T-cell (primary cell): ENCODE data around the gene ERCC4. TPM values are rescaled to one million over a fixed set of nuclear protein-coding genes. Genes with fewer than 3 reads are reported as not detected.

Experiments used
- ATAC-seq, 4 experiments: fragments of 200-7000 bp in 3 of 4; fragments of 150-1000 bp in 1 of 4; cut with Tn5 transposase; replicated peaks in 1 of 4; 1 replicate in 3 of 4; 2 replicates in 1 of 4; pipeline ENCODE4 v1.10.0; 2021; ENCODE audit warnings: moderate library complexity in 3 of 4, mild to moderate bottlenecking in 2 of 4, moderate number of reproducible peaks in 1 of 4
- CTCF ChIA-PET, 2 donors: fragments of 300-600 bp; sonication (Branson Sonifier 250); formaldehyde crosslinking; loops; one replicate each; lab custom pipeline; 2022; ENCODE audit warnings: antibody characterized with exemption in 2 of 2; lab: Charles Lee
- POLR2A ChIA-PET, 2 donors: fragments of 300-600 bp; sonication (Branson Sonifier 250); formaldehyde crosslinking; loops; one replicate each; lab custom pipeline; 2022; ENCODE audit warnings: antibody characterized with exemption in 2 of 2; lab: Charles Lee
- DNase-seq, 35 experiments: peaks; one replicate each; pipeline versions ENCODE4 v3.0.0 to v3.0.0-alpha.2; 2013 to 2023
- H3K27ac ChIP-seq: one replicate; pipeline ENCODE4 v1.5.1; 2013; ENCODE audit warnings: low read length
- H3K27me3 ChIP-seq, 2 experiments: replicated peaks in 1 of 2; 1 replicate in 1 of 2; 2 replicates in 1 of 2; pipeline versions ENCODE4 v1.6.1 to v1.7.0; 2013; ENCODE audit warnings: low read length in 1 of 2, mixed read lengths in 1 of 2; ENCODE audit not compliant: control insufficient read depth in 2 of 2, insufficient read depth in 2 of 2; ENCODE audit errors: extremely low read depth in 1 of 2
- H3K36me3 ChIP-seq, 2 donors: 1 replicate in 1 of 2; 2 replicates in 1 of 2; pipeline versions ENCODE4 v1.6.1 to v1.7.0; 2013; ENCODE audit warnings: low read length in 1 of 2; ENCODE audit not compliant: control insufficient read depth in 2 of 2, insufficient read depth in 1 of 2; ENCODE audit errors: extremely low read depth in 1 of 2
- H3K4me1 ChIP-seq, 2 experiments: 1 replicate in 1 of 2; 2 replicates in 1 of 2; pipeline versions ENCODE4 v1.6.1 to v1.7.0; 2013; ENCODE audit warnings: low read length in 2 of 2, mixed read lengths in 1 of 2; ENCODE audit not compliant: insufficient read depth in 2 of 2, control insufficient read depth in 1 of 2; ENCODE audit errors: extremely low read depth in 1 of 2
- H3K4me3 ChIP-seq, 2 donors: 1 replicate in 1 of 2; 2 replicates in 1 of 2; pipeline versions ENCODE4 v1.5.1 to v1.7.0; 2013; ENCODE audit warnings: mild to moderate bottlenecking in 2 of 2, low read length in 1 of 2, moderate library complexity in 1 of 2; ENCODE audit not compliant: control insufficient read depth in 1 of 2; ENCODE audit errors: extremely low read depth in 1 of 2
- H3K9me3 ChIP-seq: 2 replicates; pipeline ENCODE4 v1.7.0; 2013
- H3K27ac Mint-ChIP-seq, 2 donors: one replicate each; pipeline ENCODE4 v1.8.0; 2020 to 2021; ENCODE audit warnings: mild to moderate bottlenecking in 2 of 2, mixed read lengths in 2 of 2
- H3K27me3 Mint-ChIP-seq, 2 donors: one replicate each; pipeline ENCODE4 v1.8.0; 2021 to 2022; ENCODE audit warnings: mixed read lengths in 2 of 2
- H3K36me3 Mint-ChIP-seq: one replicate; pipeline ENCODE4 v1.8.0; 2021; ENCODE audit warnings: mixed read lengths
- H3K4me1 Mint-ChIP-seq, 3 donors: one replicate each; pipeline ENCODE4 v1.8.0; 2020 to 2022; ENCODE audit warnings: mixed read lengths in 3 of 3, mild to moderate bottlenecking in 1 of 3
- H3K4me3 Mint-ChIP-seq, 3 donors: one replicate each; pipeline ENCODE4 v1.8.0; 2020 to 2022; ENCODE audit warnings: mild to moderate bottlenecking in 3 of 3, mixed read lengths in 3 of 3, moderate library complexity in 3 of 3
- H3K9me3 Mint-ChIP-seq, 3 donors: one replicate each; pipeline ENCODE4 v1.8.0; 2020 to 2022; ENCODE audit warnings: mixed read lengths in 3 of 3
- WGBS: methylation state at CpG from one replicate; pipeline ENCODE4 v1.1.5; 2013; ENCODE audit warnings: missing lambda C conversion rate; ENCODE audit not compliant: insufficient coverage; 5-methylcytosine and 5-hydroxymethylcytosine counted together
- total RNA-seq, 35 experiments: library from RNA in 6 of 35; stranded (reverse) in 6 of 35; fragments of 120-200 nt in 1 of 35; gene quantifications; one replicate each; pipeline versions ENCODE4 v1.2.1 to v1.2.4 and lab custom pipeline; 2013 to 2026

ERCC4 gene
- total RNA-seq, 5 donors from 2014 or later (not counting 1 experiment from before 2014, with no cell fraction given) = 11.6 to 13.7 (median 13.3) TPM

DNA sequence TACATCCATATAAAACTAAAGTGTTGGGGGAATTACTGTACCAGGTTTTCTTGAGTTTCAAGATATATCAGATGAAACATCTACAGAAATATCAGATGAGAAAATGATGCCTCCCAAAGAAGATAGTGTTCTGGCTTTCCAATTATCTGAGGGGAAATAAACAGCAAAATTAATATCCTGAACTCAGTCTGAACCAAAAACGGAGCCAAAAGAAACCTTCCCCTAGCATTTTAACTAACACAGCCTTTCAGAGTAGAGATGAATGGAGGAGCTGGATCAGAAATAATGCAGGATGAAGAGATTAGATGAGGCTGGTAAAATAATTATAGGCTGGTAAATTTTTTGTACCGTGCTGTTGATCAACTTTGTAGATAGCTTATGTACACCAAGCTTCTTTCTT lies 16.2 kb downstream of the ERCC4 start:
- no peak overlapping the region for H3K4me3 Mint-ChIP-seq
- H3K36me3 Mint-ChIP-seq = peaks cover 60% of the 10 kb centered on the region
- DNase-seq (no peak), ATAC-seq (no peak)
- Histone ChIP-seq H3K27ac (no peak overlapping the region), H3K4me1 (no peaks in the 10 kb centered on the region), H3K36me3 (peaks cover 3 to 45% of the 10 kb centered on the region in 2 donors), H3K9me3 (no peaks in the 10 kb centered on the region), H3K27me3 (no peaks in the 10 kb centered on the region), H3K4me3 (no peak overlapping the region)
- ChIA-PET POLR2A (interaction anchor here in 1 of 2 donors (0.6 kb wide), 1 partner anchor 15 kb away, joined by 3 read pairs; no protein-coding TSS in a partner anchor), CTCF (interaction anchor here (0.6 to 1.9 kb wide), 5 partner anchors 8 to 1474 kb away, joined by 3 to 6 read pairs (median 5); partner anchors contain the start of gene ERCC4 (in 1 of the 2))
- peaks cover 0 to 4% (median 2%) of the 10 kb centered on the region in 3 donors for H3K4me1 Mint-ChIP-seq
- no peaks in the 10 kb centered on the region for H3K27me3 Mint-ChIP-seq
- WGBS = no CpG with 5 or more reads among the region's 2 CpGs
- no peak overlapping the region for H3K27ac Mint-ChIP-seq
- H3K9me3 Mint-ChIP-seq = no peaks in the 10 kb centered on the region

DNA sequence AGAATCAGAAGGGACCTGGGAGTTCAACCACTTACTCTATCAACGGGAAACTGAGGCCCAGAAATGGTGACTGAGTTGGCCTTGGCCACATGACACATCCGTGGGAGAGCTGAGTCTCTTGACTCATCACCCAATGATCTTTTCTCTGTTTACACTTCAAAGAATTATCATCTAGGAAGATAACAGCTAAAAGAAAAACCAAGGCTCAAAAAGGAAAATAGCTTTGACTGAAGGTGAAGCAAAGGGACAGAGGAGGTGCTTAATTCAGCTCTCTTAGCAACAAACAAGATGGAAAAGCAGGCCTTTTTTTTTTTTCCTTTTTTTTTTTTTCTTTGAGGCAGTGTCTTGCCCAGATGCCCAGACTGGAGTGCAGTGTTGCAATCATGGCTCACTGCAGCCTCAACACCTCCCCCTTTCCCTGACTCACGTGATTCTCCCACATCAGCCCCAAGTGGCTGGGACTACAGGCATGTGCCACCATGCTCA lies 16.7 kb downstream of the ERCC4 start:
- H3K4me3 Mint-ChIP-seq = no peak overlapping the region
- POLR2A ChIA-PET = interaction anchor here in 1 of 2 donors (0.6 kb wide), 1 partner anchor 15 kb away, joined by 3 read pairs; no protein-coding TSS in a partner anchor
- peaks cover 0 to 4% (median 2%) of the 10 kb centered on the region in 3 donors for H3K4me1 Mint-ChIP-seq
- H3K27ac Mint-ChIP-seq = no peak overlapping the region
- Histone ChIP-seq H3K27ac (no peak overlapping the region), H3K27me3 (no peaks in the 10 kb centered on the region), H3K36me3 (peaks cover 3 to 43% of the 10 kb centered on the region in 2 donors), H3K4me1 (no peaks in the 10 kb centered on the region), H3K9me3 (no peaks in the 10 kb centered on the region), H3K4me3 (no peak overlapping the region)
- DNase-seq (no peak), ATAC-seq (no peak)
- WGBS = no CpG with 5 or more reads among the region's 3 CpGs
- no peaks in the 10 kb centered on the region for H3K9me3 Mint-ChIP-seq
- H3K36me3 Mint-ChIP-seq = peaks cover 65% of the 10 kb centered on the region
- H3K27me3 Mint-ChIP-seq = no peaks in the 10 kb centered on the region
- CTCF ChIA-PET = interaction anchor here (0.6 to 1.9 kb wide), 5 partner anchors 9 to 1474 kb away, joined by 3 to 6 read pairs (median 5); partner anchors contain the start of gene ERCC4 (in 1 of the 2)

DNA sequence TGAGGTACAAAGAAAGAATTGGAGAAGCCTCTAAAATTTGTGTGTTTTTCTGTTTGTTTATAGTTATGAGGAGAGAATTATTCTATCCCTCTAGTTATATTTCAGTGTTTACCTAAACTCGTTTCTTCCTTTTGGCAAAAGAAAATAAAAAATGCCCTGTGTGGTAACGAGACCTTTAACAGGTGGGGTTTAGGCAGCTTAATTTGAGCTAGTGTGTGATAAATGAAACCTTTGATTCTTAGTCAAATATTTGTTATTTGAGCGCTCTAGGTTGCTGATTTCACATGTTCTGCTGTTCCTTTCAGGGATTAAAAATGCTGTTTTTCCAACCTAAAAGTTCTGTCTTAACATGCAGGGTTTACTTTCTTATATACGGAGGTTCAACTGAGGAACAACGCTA lies 17.5 kb downstream of the ERCC4 start:
- H3K27me3 Mint-ChIP-seq = no peaks in the 10 kb centered on the region
- H3K27me3 ChIP-seq = no peaks in the 10 kb centered on the region
- H3K9me3 Mint-ChIP-seq = no peaks in the 10 kb centered on the region
- WGBS = 100% methylated on average over 2 of the region's 5 CpGs
- no peaks in the 10 kb centered on the region for H3K4me1 Mint-ChIP-seq
- H3K4me3 ChIP-seq = no peak overlapping the region
- H3K9me3 ChIP-seq = no peaks in the 10 kb centered on the region
- H3K36me3 Mint-ChIP-seq = peaks cover 62% of the 10 kb centered on the region
- DNase-seq (no peak), ATAC-seq (no peak)
- no peak overlapping the region for H3K27ac ChIP-seq
- no peaks in the 10 kb centered on the region for H3K4me1 ChIP-seq
- H3K27ac Mint-ChIP-seq = no peak overlapping the region
- ChIA-PET POLR2A (no interaction called here), CTCF (no interaction called here)
- H3K36me3 ChIP-seq = peaks cover 3 to 39% of the 10 kb centered on the region in 2 donors
- no peak overlapping the region for H3K4me3 Mint-ChIP-seq

DNA sequence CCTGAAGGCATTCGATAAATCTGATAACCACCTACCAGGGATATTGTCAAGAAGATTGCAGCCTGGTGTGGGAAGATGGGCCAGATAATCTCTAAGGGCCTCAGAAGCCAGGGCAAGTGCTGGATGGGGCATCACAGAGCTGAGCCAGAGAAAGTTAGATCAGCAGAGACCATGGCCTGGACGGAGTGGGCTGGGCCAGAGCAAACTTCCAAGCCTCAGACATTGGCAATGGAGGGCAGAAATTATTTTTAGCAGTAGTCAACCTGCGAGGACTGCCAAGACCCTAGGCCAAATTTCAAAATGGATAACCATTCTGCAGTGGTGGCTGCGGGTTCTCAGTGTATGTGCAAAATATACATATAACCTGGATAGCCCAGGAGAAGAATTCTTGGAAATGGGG lies 18.5 kb downstream of the ERCC4 start:
- Histone ChIP-seq H3K36me3 (peaks cover 3 to 39% of the 10 kb centered on the region in 2 donors), H3K4me1 (no peaks in the 10 kb centered on the region), H3K27me3 (no peaks in the 10 kb centered on the region), H3K27ac (no peak overlapping the region), H3K4me3 (no peak overlapping the region), H3K9me3 (no peaks in the 10 kb centered on the region)
- H3K27me3 Mint-ChIP-seq = no peaks in the 10 kb centered on the region
- peaks cover 68% of the 10 kb centered on the region for H3K36me3 Mint-ChIP-seq
- 97% methylated on average over 3 of the region's 4 CpGs for WGBS
- no peaks in the 10 kb centered on the region for H3K9me3 Mint-ChIP-seq
- ChIA-PET POLR2A (no interaction called here), CTCF (no interaction called here)
- ATAC-seq = no peak
- no peak overlapping the region for H3K27ac Mint-ChIP-seq
- H3K4me1 Mint-ChIP-seq = no peaks in the 10 kb centered on the region
- no peak for DNase-seq
- H3K4me3 Mint-ChIP-seq = no peak overlapping the region

DNA sequence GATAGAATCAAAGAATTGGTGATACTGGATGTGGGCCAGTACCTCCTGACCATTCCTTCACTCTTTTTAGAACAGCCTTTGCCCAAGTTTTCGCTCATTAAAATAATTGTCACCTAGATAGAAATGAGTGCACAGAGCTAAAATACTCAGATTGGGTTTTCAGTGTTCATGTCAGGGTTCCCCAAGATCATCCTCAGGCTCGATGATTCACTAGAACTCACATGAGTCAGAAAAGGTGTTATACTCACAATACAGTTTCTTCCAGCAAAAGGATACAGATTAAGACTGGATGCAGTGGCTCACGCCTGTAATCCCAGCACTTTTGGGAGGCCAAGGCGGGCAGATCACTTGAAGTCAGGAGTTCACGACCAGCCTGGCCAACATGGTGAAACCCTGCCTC lies 19.9 kb downstream of the ERCC4 start:
- Histone ChIP-seq H3K27me3 (no peaks in the 10 kb centered on the region), H3K4me1 (no peaks in the 10 kb centered on the region), H3K36me3 (peaks cover 3 to 38% of the 10 kb centered on the region in 2 donors), H3K27ac (no peak overlapping the region), H3K9me3 (no peaks in the 10 kb centered on the region), H3K4me3 (no peak overlapping the region)
- Mint-ChIP-seq H3K4me1 (no peaks in the 10 kb centered on the region), H3K27me3 (no peaks in the 10 kb centered on the region), H3K36me3 (peaks cover 66% of the 10 kb centered on the region), H3K4me3 (no peak overlapping the region), H3K27ac (no peak overlapping the region), H3K9me3 (no peaks in the 10 kb centered on the region)
- no peak for DNase-seq
- WGBS = 100% methylated on average over 2 of the region's 5 CpGs
- POLR2A ChIA-PET = no interaction called here
- no peak for ATAC-seq
- CTCF ChIA-PET = no interaction called here

DNA sequence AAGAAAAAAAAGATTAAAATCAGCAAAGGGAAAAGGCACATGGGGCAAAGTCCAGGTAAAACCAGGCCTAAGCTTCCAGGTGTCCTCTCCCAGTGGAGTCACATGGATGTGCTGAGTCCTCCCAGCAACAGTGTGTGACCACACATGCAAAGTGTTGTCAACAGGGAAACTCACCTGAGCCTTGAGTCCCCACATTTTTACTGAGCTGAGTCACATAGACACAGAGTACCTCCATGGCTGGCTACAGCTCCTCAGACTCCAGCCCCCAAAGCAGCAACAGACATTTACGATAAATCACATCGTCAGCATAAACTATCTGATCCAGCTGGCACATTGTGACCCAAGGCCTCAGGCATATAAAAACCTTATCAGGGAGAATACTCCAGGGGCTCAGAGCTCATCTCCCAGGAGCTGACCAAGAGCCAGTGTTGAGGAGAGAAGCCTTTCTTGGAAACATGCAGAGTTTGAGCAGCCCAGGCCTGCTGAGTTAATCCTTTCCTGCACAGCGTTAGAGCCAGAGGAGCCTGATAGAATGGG lies 20.5 kb downstream of the ERCC4 start:
- Histone ChIP-seq H3K4me1 (no peaks in the 10 kb centered on the region), H3K27ac (no peak overlapping the region), H3K4me3 (no peak overlapping the region), H3K36me3 (peaks cover 3 to 36% of the 10 kb centered on the region in 2 donors), H3K9me3 (no peaks in the 10 kb centered on the region), H3K27me3 (no peaks in the 10 kb centered on the region)
- Mint-ChIP-seq H3K27me3 (no peaks in the 10 kb centered on the region), H3K4me3 (no peak overlapping the region), H3K9me3 (no peaks in the 10 kb centered on the region), H3K36me3 (peaks cover 66% of the 10 kb centered on the region), H3K27ac (no peak overlapping the region), H3K4me1 (no peaks in the 10 kb centered on the region)
- no CpG with 5 or more reads among the region's 3 CpGs for WGBS
- ChIA-PET POLR2A (no interaction called here), CTCF (no interaction called here)
- DNase-seq (no peak), ATAC-seq (no peak)
